ENCODE data around the gene CPXCR1. TPM values are rescaled to one million over a fixed set of nuclear protein-coding genes. Genes with fewer than 3 reads are reported as not detected.
"Not testable (repeated sequence)": the region's sequence is repeated elsewhere in the genome, so short reads cannot be mapped to it uniquely, and the experiment has no call there.

CPXCR1 gene
- total RNA-seq (2022) (not detected in 2 replicates), Bru-seq, nascent RNA (not detected), BruChase-seq, experiment 1, labeled RNA remaining after a 6-hour chase (not detected), BruChase-seq, experiment 2, labeled RNA remaining after a 2-hour chase (not detected)
- long read RNA-seq = 0 reads

GRCh38 chrX:88746925-88747324 lies at the start of gene CPXCR1:
Gene CPXCR1 (plus strand): TSS chrX:88747225. CDS start chrX:88753415, 6,190 bp downstream.
- no TSS peak for BruUV-seq (replicated peaks)
- intact Hi-C loops (cut with micrococcal nuclease; ENCODE audit: unreplicated experiment) = no loop called here
- H3K27ac Mint-ChIP-seq (ENCODE audit: unreplicated experiment) = no peak within 1 kb of the TSS
- no peaks in the 10 kb centered on the region for H3K36me3 Mint-ChIP-seq (ENCODE audit: insufficient read depth, unreplicated experiment)
- no peaks in the 10 kb centered on the region for H3K27me3 Mint-ChIP-seq (ENCODE audit: unreplicated experiment)
- no peaks in the 10 kb centered on the region for H3K4me1 Mint-ChIP-seq (ENCODE audit: low read depth, unreplicated experiment)
- DNase-seq = no peak
- H3K9me3 Mint-ChIP-seq (ENCODE audit: low read depth, unreplicated experiment) = no peaks in the 10 kb centered on the region
- TF ChIP-seq CTCF (IDR thresholded peaks at IDR 0.05; ENCODE audit: unreplicated experiment) = no peak
- CTCF ChIA-PET = no interaction called here
- no peak within 1 kb of the TSS for H3K4me3 Mint-ChIP-seq (ENCODE audit: low read depth, unreplicated experiment)

- Mint-ChIP-seq H3K27me3 (ENCODE audit: unreplicated experiment) (no peaks in the 10 kb centered on the region), H3K4me3 (ENCODE audit: low read depth, unreplicated experiment) (no peak overlapping the region), H3K9me3 (ENCODE audit: low read depth, unreplicated experiment) (peaks cover 6% of the 10 kb centered on the region), H3K36me3 (ENCODE audit: insufficient read depth, unreplicated experiment) (no peaks in the 10 kb centered on the region), H3K4me1 (ENCODE audit: low read depth, unreplicated experiment) (no peaks in the 10 kb centered on the region), H3K27ac (ENCODE audit: unreplicated experiment) (no peak overlapping the region)
- no TSS peak for BruUV-seq (replicated peaks)
- intact Hi-C loops (cut with micrococcal nuclease; ENCODE audit: unreplicated experiment) = no loop called here
- TF ChIP-seq CTCF (IDR thresholded peaks at IDR 0.05; ENCODE audit: unreplicated experiment) = no peak
- DNase-seq = no peak
- CTCF ChIA-PET = no interaction called here
Observed at GRCh38 chrX:88735835-88736234, 11.2 kb upstream of the CPXCR1 start.

- DNase-seq; intact Hi-C loops (cut with micrococcal nuclease; ENCODE audit: unreplicated experiment); H3K4me1 Mint-ChIP-seq (ENCODE audit: low read depth, unreplicated experiment); BruUV-seq (replicated peaks); H3K4me3 Mint-ChIP-seq (ENCODE audit: low read depth, unreplicated experiment); H3K36me3 Mint-ChIP-seq (ENCODE audit: insufficient read depth, unreplicated experiment); H3K27ac Mint-ChIP-seq (ENCODE audit: unreplicated experiment); H3K27me3 Mint-ChIP-seq (ENCODE audit: unreplicated experiment); CTCF ChIA-PET; H3K9me3 Mint-ChIP-seq (ENCODE audit: low read depth, unreplicated experiment): not testable (repeated sequence)
Observed at GRCh38 chrX:88746215-88746614, 810 bp upstream of the CPXCR1 start.

GRCh38 chrX:88752339-88752738 lies 5.3 kb downstream of the CPXCR1 start:
- CTCF ChIA-PET; H3K27me3 Mint-ChIP-seq (ENCODE audit: unreplicated experiment); H3K4me3 Mint-ChIP-seq (ENCODE audit: low read depth, unreplicated experiment); H3K36me3 Mint-ChIP-seq (ENCODE audit: insufficient read depth, unreplicated experiment); H3K27ac Mint-ChIP-seq (ENCODE audit: unreplicated experiment); intact Hi-C loops (cut with micrococcal nuclease; ENCODE audit: unreplicated experiment); H3K9me3 Mint-ChIP-seq (ENCODE audit: low read depth, unreplicated experiment); H3K4me1 Mint-ChIP-seq (ENCODE audit: low read depth, unreplicated experiment); BruUV-seq (replicated peaks); DNase-seq: not testable (repeated sequence)

- Mint-ChIP-seq H3K36me3 (ENCODE audit: insufficient read depth, unreplicated experiment) (no peaks in the 10 kb centered on the region), H3K4me3 (ENCODE audit: low read depth, unreplicated experiment) (no peak overlapping the region), H3K27ac (ENCODE audit: unreplicated experiment) (no peak overlapping the region), H3K9me3 (ENCODE audit: low read depth, unreplicated experiment) (peaks cover 5% of the 10 kb centered on the region), H3K4me1 (ENCODE audit: low read depth, unreplicated experiment) (no peaks in the 10 kb centered on the region), H3K27me3 (ENCODE audit: unreplicated experiment) (no peaks in the 10 kb centered on the region)
- no TSS peak for BruUV-seq (replicated peaks)
- CTCF ChIA-PET = no interaction called here
- intact Hi-C loops (cut with micrococcal nuclease; ENCODE audit: unreplicated experiment) = no loop called here
- no peak for DNase-seq
- no peak for TF ChIP-seq CTCF (IDR thresholded peaks at IDR 0.05; ENCODE audit: unreplicated experiment)
Observed at GRCh38 chrX:88789825-88790224, 42.8 kb downstream of the CPXCR1 start.

Measured in Calu3 (cell line).